Stomach smooth muscle (tissue), 2 donors: ENCODE data around the gene HOXC5.
A peak's percentile ranks its signal among the peaks of the same experiment; 100 is the strongest.

Experiments
- H3K27ac ChIP-seq: one replicate; pipeline ENCODE4 v1.7.0; 2013; ENCODE audit warnings: mild to moderate bottlenecking, low read length, inconsistent platforms
- H3K27me3 ChIP-seq, 2 donors: one replicate each; pipeline ENCODE4 v1.7.0; 2013; ENCODE audit warnings: low read length in 2 of 2; ENCODE audit not compliant: insufficient read depth in 2 of 2, control insufficient read depth in 1 of 2
- H3K36me3 ChIP-seq, 2 donors: one replicate each; pipeline ENCODE4 v1.7.0; 2013; ENCODE audit warnings: low read length in 2 of 2; ENCODE audit not compliant: control insufficient read depth in 2 of 2, insufficient read depth in 2 of 2
- H3K4me1 ChIP-seq: one replicate; pipeline ENCODE4 v1.7.0; 2013; ENCODE audit warnings: low read length; ENCODE audit not compliant: control insufficient read depth, insufficient read depth
- H3K4me3 ChIP-seq, 2 donors: one replicate each; pipeline ENCODE4 v1.7.0; 2013; ENCODE audit warnings: low read length in 2 of 2
- H3K9ac ChIP-seq, 2 donors: one replicate each; pipeline ENCODE4 v1.7.0; 2013; ENCODE audit warnings: low read length in 2 of 2, mild to moderate bottlenecking in 1 of 2
- H3K9me3 ChIP-seq, 2 donors: one replicate each; pipeline ENCODE4 v1.7.0; 2013; ENCODE audit warnings: low read length in 2 of 2; ENCODE audit not compliant: control insufficient read depth in 2 of 2
- donor health status: healthy.
- donor health status: Pancreatic carcinoma.

The HOXC5 gene

GRCh38 chr12:54031480-54031879, 1.4 kb upstream of the HOXC5 start:
- H3K4me1 ChIP-seq = peaks cover 5% of the 10 kb centered on the region
- H3K36me3 ChIP-seq = no peaks in the 10 kb centered on the region
- H3K9me3 ChIP-seq = no peaks in the 10 kb centered on the region
- H3K27me3 ChIP-seq = peaks cover 53 to 88% of the 10 kb centered on the region in 2 donors
- H3K27ac ChIP-seq = no peak overlapping the region
- H3K9ac ChIP-seq = no peak overlapping the region
- H3K4me3 ChIP-seq = no peak overlapping the region

GRCh38 chr12:54032086-54032619, 697 bp upstream of the HOXC5 start:
- H3K36me3 ChIP-seq = no peaks in the 10 kb centered on the region
- H3K9me3 ChIP-seq = no peaks in the 10 kb centered on the region
- H3K9ac ChIP-seq = no peak overlapping the region
- H3K4me3 ChIP-seq = no peak overlapping the region
- H3K4me1 ChIP-seq = peaks cover 5% of the 10 kb centered on the region
- peaks cover 47 to 81% of the 10 kb centered on the region in 2 donors for H3K27me3 ChIP-seq
- no peak overlapping the region for H3K27ac ChIP-seq

- Histone ChIP-seq H3K9me3 (no peaks in the 10 kb centered on the region), H3K27me3 (peaks cover 42 to 81% of the 10 kb centered on the region in 2 donors), H3K9ac (peak overlapping the region; percentile 4 to 5), H3K4me1 (peaks cover 4% of the 10 kb centered on the region), H3K36me3 (no peaks in the 10 kb centered on the region), H3K4me3 (peak overlapping the region; percentile 53 to 75), H3K27ac (peak overlapping the region; percentile 24)
Measured at GRCh38 chr12:54033106-54033979, 493 bp downstream of the HOXC5 start.

GRCh38 chr12:54033980-54034784, 1.3 kb downstream of the HOXC5 start:
- no peaks in the 10 kb centered on the region for H3K9me3 ChIP-seq
- peak overlapping the region in 1 of 2 donors; percentile 75 for H3K4me3 ChIP-seq
- no peak overlapping the region for H3K27ac ChIP-seq
- H3K27me3 ChIP-seq = peaks cover 40 to 78% of the 10 kb centered on the region in 2 donors
- no peaks in the 10 kb centered on the region for H3K36me3 ChIP-seq
- no peak overlapping the region for H3K9ac ChIP-seq
- peaks cover 4% of the 10 kb centered on the region for H3K4me1 ChIP-seq

GRCh38 chr12:54034785-54035310, 2.0 kb downstream of the HOXC5 start:
- no peaks in the 10 kb centered on the region for H3K9me3 ChIP-seq
- no peak overlapping the region for H3K9ac ChIP-seq
- no peak overlapping the region for H3K4me3 ChIP-seq
- H3K36me3 ChIP-seq = no peaks in the 10 kb centered on the region
- H3K4me1 ChIP-seq = peaks cover 4% of the 10 kb centered on the region
- no peak overlapping the region for H3K27ac ChIP-seq
- peaks cover 36 to 79% of the 10 kb centered on the region in 2 donors for H3K27me3 ChIP-seq

GRCh38 chr12:54035568-54036264, 2.9 kb downstream of the HOXC5 start:
- Histone ChIP-seq H3K4me3 (no peak overlapping the region), H3K4me1 (peaks cover 4% of the 10 kb centered on the region), H3K9me3 (no peaks in the 10 kb centered on the region), H3K27me3 (peaks cover 35 to 76% of the 10 kb centered on the region in 2 donors), H3K36me3 (no peaks in the 10 kb centered on the region), H3K9ac (no peak overlapping the region), H3K27ac (no peak overlapping the region)

GRCh38 chr12:54036620-54037359, 3.9 kb downstream of the HOXC5 start:
- Histone ChIP-seq H3K4me3 (no peak overlapping the region), H3K27me3 (peaks cover 29 to 70% of the 10 kb centered on the region in 2 donors), H3K36me3 (no peaks in the 10 kb centered on the region), H3K27ac (no peak overlapping the region), H3K9me3 (no peaks in the 10 kb centered on the region), H3K9ac (no peak overlapping the region), H3K4me1 (peaks cover 4% of the 10 kb centered on the region)

- peaks cover 26 to 67% of the 10 kb centered on the region in 2 donors for H3K27me3 ChIP-seq
- peak overlapping the region in 1 of 2 donors; percentile 22 for H3K4me3 ChIP-seq
- no peaks in the 10 kb centered on the region for H3K9me3 ChIP-seq
- no peak overlapping the region for H3K27ac ChIP-seq
- H3K36me3 ChIP-seq = no peaks in the 10 kb centered on the region
- peaks cover 4% of the 10 kb centered on the region for H3K4me1 ChIP-seq
- H3K9ac ChIP-seq = no peak overlapping the region
Measured at GRCh38 chr12:54037360-54038283, 4.8 kb downstream of the HOXC5 start.

- no peak overlapping the region for H3K27ac ChIP-seq
- peaks cover 4% of the 10 kb centered on the region for H3K4me1 ChIP-seq
- H3K9ac ChIP-seq = no peak overlapping the region
- H3K36me3 ChIP-seq = no peaks in the 10 kb centered on the region
- H3K4me3 ChIP-seq = peak overlapping the region in 1 of 2 donors; percentile 15
- no peaks in the 10 kb centered on the region for H3K9me3 ChIP-seq
- peaks cover 26 to 64% of the 10 kb centered on the region in 2 donors for H3K27me3 ChIP-seq
Measured at GRCh38 chr12:54038284-54038870, 5.5 kb downstream of the HOXC5 start.
